WTC11 (cell line): ENCODE measurements around the gene FBLN7. TPM values are rescaled to one million over a fixed set of nuclear protein-coding genes. Genes with fewer than 3 reads are reported as not detected.

Source experiments
- ATAC-seq: fragments of 200-7000 bp; cut with Tn5 transposase; 2 replicates; pipeline ENCODE4 v1.10.0; 2021; ENCODE audit warnings: mild to moderate bottlenecking, moderate library complexity
- CTCF ChIA-PET: fragments of 300-600 bp; sonication (Branson Sonifier 250); formaldehyde crosslinking; loops from one replicate; lab custom pipeline; 2021; ENCODE audit warnings: antibody characterized with exemption; lab: Charles Lee
- POLR2A ChIA-PET: fragments of 350-600 bp; sonication (Branson Sonifier 250); formaldehyde crosslinking; loops from one replicate; lab custom pipeline; 2021; ENCODE audit warnings: antibody characterized with exemption; lab: Charles Lee
- DNase-seq: peaks from one replicate; pipeline ENCODE4 v3.0.0; 2021; ENCODE audit warnings: low spot score
- H3K27ac Mint-ChIP-seq: 2 replicates; pipeline ENCODE4 v1.8.0; 2021; ENCODE audit warnings: mixed read lengths
- H3K27me3 Mint-ChIP-seq: 2 replicates; pipeline ENCODE4 v1.8.0; 2021; ENCODE audit warnings: low read depth, mild to moderate bottlenecking, moderate library complexity, mixed read lengths
- H3K36me3 Mint-ChIP-seq: 2 replicates; pipeline ENCODE4 v1.8.0; 2021; ENCODE audit warnings: mixed read lengths
- H3K4me1 Mint-ChIP-seq: 2 replicates; pipeline ENCODE4 v1.8.0; 2022; ENCODE audit warnings: mixed read lengths
- H3K4me3 Mint-ChIP-seq: 2 replicates; pipeline ENCODE4 v1.8.0; 2021; ENCODE audit warnings: mild to moderate bottlenecking, moderate library complexity, mixed read lengths
- H3K9me3 Mint-ChIP-seq: 2 replicates; pipeline ENCODE4 v1.8.0; 2021; ENCODE audit warnings: mixed read lengths
- AFF4 ChIP-seq: sonication (generic); formaldehyde crosslinking; IDR thresholded peaks from 2 replicates; pipeline ENCODE4 v1.8.1; 2023; ENCODE audit warnings: mild to moderate bottlenecking, missing genetic modification reagents, borderline replicate concordance
- CBFB ChIP-seq: sonication (generic); formaldehyde crosslinking; IDR thresholded peaks from 2 replicates; pipeline ENCODE4 v1.8.1; 2022; ENCODE audit warnings: mild to moderate bottlenecking, low read depth, missing genetic modification reagents
- CREM ChIP-seq: sonication (generic); formaldehyde crosslinking; IDR thresholded peaks from 2 replicates; pipeline ENCODE4 v1.8.1; 2022; ENCODE audit warnings: mild to moderate bottlenecking, missing genetic modification reagents, moderate library complexity
- ERG ChIP-seq: fragments of 250-450 bp; sonication (Bioruptor Pico); IDR thresholded peaks from 2 replicates; pipeline ENCODE4 v1.8.0; 2021; ENCODE audit warnings: mild to moderate bottlenecking
- FOXJ3 ChIP-seq: sonication (generic); formaldehyde crosslinking; IDR thresholded peaks from 2 replicates; pipeline ENCODE4 v1.9.0; 2021; ENCODE audit warnings: missing genetic modification reagents, mild to moderate bottlenecking, borderline replicate concordance
- HMGXB4 ChIP-seq: sonication (generic); formaldehyde crosslinking; IDR thresholded peaks from 2 replicates; pipeline ENCODE4 v1.8.1; 2023; ENCODE audit warnings: mild to moderate bottlenecking, moderate library complexity, missing genetic modification reagents
- IRF2 ChIP-seq: sonication (generic); formaldehyde crosslinking; IDR thresholded peaks from 2 replicates; pipeline ENCODE4 v1.8.0; 2022; ENCODE audit warnings: low read depth, missing genetic modification reagents, borderline replicate concordance
- JAZF1 ChIP-seq: fragments of 250-450 bp; sonication (Bioruptor Pico); IDR thresholded peaks from 2 replicates; pipeline ENCODE4 v1.9.0; 2021; ENCODE audit warnings: moderate library complexity, mild to moderate bottlenecking, inconsistent platforms
- JUN ChIP-seq: sonication (generic); formaldehyde crosslinking; IDR thresholded peaks from 2 replicates; pipeline ENCODE4 v1.8.0; 2023; ENCODE audit warnings: mild to moderate bottlenecking, missing genetic modification reagents
- KAT7 ChIP-seq: sonication (generic); formaldehyde crosslinking; IDR thresholded peaks from 2 replicates; pipeline ENCODE4 v1.8.1; 2023; ENCODE audit warnings: missing genetic modification reagents, mild to moderate bottlenecking, borderline replicate concordance
- NR2C2 ChIP-seq: sonication (generic); formaldehyde crosslinking; IDR thresholded peaks from 2 replicates; pipeline ENCODE4 v1.8.0; 2022; ENCODE audit warnings: mild to moderate bottlenecking, missing genetic modification reagents
- OVOL2 ChIP-seq: fragments of 250-450 bp; sonication (Bioruptor Pico); IDR thresholded peaks from 2 replicates; pipeline ENCODE4 v1.9.0; 2021; ENCODE audit warnings: mild to moderate bottlenecking, borderline replicate concordance
- STAT6 ChIP-seq: sonication (generic); formaldehyde crosslinking; conservative IDR thresholded peaks from 2 replicates; pipeline ENCODE4 v1.8.1; 2023; ENCODE audit warnings: mild to moderate bottlenecking, low read depth, missing genetic modification reagents, moderate library complexity
- TCF7 ChIP-seq: sonication (generic); formaldehyde crosslinking; IDR thresholded peaks from 2 replicates; pipeline ENCODE4 v1.8.0; 2022; ENCODE audit warnings: mild to moderate bottlenecking, low read depth, missing genetic modification reagents, moderate library complexity
- TEAD1 ChIP-seq: sonication (generic); formaldehyde crosslinking; IDR thresholded peaks from 2 replicates; pipeline ENCODE4 v1.8.0; 2022; ENCODE audit warnings: mild to moderate bottlenecking, missing genetic modification reagents
- ZBTB21 ChIP-seq: sonication (generic); formaldehyde crosslinking; IDR thresholded peaks from 2 replicates; pipeline ENCODE4 v1.8.1; 2023; ENCODE audit warnings: mild to moderate bottlenecking, missing genetic modification reagents, borderline replicate concordance
- ZNF317 ChIP-seq: sonication (generic); formaldehyde crosslinking; IDR thresholded peaks from 2 replicates; pipeline ENCODE4 v1.8.1; 2023; ENCODE audit warnings: low read depth, mild to moderate bottlenecking, moderate library complexity, missing genetic modification reagents, borderline replicate concordance
- total RNA-seq: library from RNA; stranded (reverse); gene quantifications from 3 replicates; pipeline ENCODE4 v1.2.3, GENCODE V29; 2021
- TF ChIP-seq, protein P1 (sequence below): fragments of 200-600 bp; IDR thresholded peaks from 2 replicates; pipeline ENCODE4 v1.8.0; 2022; ENCODE audit warnings: antibody characterized with exemption
- TF ChIP-seq, protein P2 (sequence below): sonication (generic); formaldehyde crosslinking; IDR thresholded peaks from 2 replicates; pipeline ENCODE4 v1.8.1; 2023; ENCODE audit warnings: mild to moderate bottlenecking, missing genetic modification reagents, moderate library complexity
- TF ChIP-seq, protein P3 (sequence below): sonication (generic); formaldehyde crosslinking; IDR thresholded peaks from 2 replicates; pipeline ENCODE4 v1.8.0; 2022; ENCODE audit warnings: mild to moderate bottlenecking, missing genetic modification reagents
- TF ChIP-seq, protein P4 (sequence below): sonication (generic); formaldehyde crosslinking; IDR thresholded peaks from 2 replicates; pipeline ENCODE4 v1.8.1; 2022; ENCODE audit warnings: low read depth, mild to moderate bottlenecking, moderate library complexity, missing genetic modification reagents, borderline replicate concordance

Gene FBLN7
- total RNA-seq, 1 experiment from 2014 or later, result 0.55 TPM

- TF ChIP-seq HMGXB4 (CRISPR knock-in tag) (no peak), IRF2 (CRISPR knock-in tag) (no peak), CBFB (CRISPR knock-in tag) (no peak), ZNF317 (CRISPR knock-in tag) (no peak), STAT6 (CRISPR knock-in tag) (no peak), TEAD1 (no peak), TCF7 (CRISPR knock-in tag) (no peak), ERG (CRISPR knock-in tag) (no peak), JUN (CRISPR knock-in tag) (no peak), KAT7 (no peak)
- TF ChIP-seq, protein P1, sequence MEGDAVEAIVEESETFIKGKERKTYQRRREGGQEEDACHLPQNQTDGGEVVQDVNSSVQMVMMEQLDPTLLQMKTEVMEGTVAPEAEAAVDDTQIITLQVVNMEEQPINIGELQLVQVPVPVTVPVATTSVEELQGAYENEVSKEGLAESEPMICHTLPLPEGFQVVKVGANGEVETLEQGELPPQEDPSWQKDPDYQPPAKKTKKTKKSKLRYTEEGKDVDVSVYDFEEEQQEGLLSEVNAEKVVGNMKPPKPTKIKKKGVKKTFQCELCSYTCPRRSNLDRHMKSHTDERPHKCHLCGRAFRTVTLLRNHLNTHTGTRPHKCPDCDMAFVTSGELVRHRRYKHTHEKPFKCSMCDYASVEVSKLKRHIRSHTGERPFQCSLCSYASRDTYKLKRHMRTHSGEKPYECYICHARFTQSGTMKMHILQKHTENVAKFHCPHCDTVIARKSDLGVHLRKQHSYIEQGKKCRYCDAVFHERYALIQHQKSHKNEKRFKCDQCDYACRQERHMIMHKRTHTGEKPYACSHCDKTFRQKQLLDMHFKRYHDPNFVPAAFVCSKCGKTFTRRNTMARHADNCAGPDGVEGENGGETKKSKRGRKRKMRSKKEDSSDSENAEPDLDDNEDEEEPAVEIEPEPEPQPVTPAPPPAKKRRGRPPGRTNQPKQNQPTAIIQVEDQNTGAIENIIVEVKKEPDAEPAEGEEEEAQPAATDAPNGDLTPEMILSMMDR, result no peak
- TF ChIP-seq, protein P2, sequence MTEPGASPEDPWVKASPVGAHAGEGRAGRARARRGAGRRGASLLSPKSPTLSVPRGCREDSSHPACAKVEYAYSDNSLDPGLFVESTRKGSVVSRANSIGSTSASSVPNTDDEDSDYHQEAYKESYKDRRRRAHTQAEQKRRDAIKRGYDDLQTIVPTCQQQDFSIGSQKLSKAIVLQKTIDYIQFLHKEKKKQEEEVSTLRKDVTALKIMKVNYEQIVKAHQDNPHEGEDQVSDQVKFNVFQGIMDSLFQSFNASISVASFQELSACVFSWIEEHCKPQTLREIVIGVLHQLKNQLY (CRISPR knock-in tag), result no peak
- ChIA-PET CTCF (no interaction called here), POLR2A (no interaction called here)
- Mint-ChIP-seq H3K4me3 (no peak overlapping the region), H3K4me1 (peaks cover 8% of the 10 kb centered on the region), H3K36me3 (no peaks in the 10 kb centered on the region), H3K9me3 (no peaks in the 10 kb centered on the region), H3K27ac (no peak overlapping the region), H3K27me3 (peaks cover 37% of the 10 kb centered on the region)
- no peak for DNase-seq
- ATAC-seq, result no peak
Observed at GRCh38 chr2:112143150-112143549, 5.0 kb downstream of the FBLN7 start.

- Mint-ChIP-seq H3K36me3 (no peaks in the 10 kb centered on the region), H3K27me3 (peaks cover 31% of the 10 kb centered on the region), H3K27ac (no peak overlapping the region), H3K4me1 (peaks cover 8% of the 10 kb centered on the region), H3K4me3 (no peak overlapping the region), H3K9me3 (no peaks in the 10 kb centered on the region)
- ChIA-PET CTCF (no interaction called here), POLR2A (no interaction called here)
- DNase-seq (no peak), ATAC-seq (no peak)
- TF ChIP-seq, protein P3, sequence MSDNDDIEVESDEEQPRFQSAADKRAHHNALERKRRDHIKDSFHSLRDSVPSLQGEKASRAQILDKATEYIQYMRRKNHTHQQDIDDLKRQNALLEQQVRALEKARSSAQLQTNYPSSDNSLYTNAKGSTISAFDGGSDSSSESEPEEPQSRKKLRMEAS (CRISPR knock-in tag), result no peak
- TF ChIP-seq NR2C2 (CRISPR knock-in tag) (no peak), JAZF1 (CRISPR knock-in tag) (no peak), OVOL2 (CRISPR knock-in tag) (no peak), AFF4 (CRISPR knock-in tag) (no peak), FOXJ3 (CRISPR knock-in tag) (no peak), ZBTB21 (no peak), CREM (CRISPR knock-in tag) (no peak)
- TF ChIP-seq, protein P4, sequence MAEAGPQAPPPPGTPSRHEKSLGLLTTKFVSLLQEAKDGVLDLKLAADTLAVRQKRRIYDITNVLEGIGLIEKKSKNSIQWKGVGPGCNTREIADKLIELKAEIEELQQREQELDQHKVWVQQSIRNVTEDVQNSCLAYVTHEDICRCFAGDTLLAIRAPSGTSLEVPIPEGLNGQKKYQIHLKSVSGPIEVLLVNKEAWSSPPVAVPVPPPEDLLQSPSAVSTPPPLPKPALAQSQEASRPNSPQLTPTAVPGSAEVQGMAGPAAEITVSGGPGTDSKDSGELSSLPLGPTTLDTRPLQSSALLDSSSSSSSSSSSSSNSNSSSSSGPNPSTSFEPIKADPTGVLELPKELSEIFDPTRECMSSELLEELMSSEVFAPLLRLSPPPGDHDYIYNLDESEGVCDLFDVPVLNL (CRISPR knock-in tag), result no peak
Observed at GRCh38 chr2:112144966-112145365, 6.8 kb downstream of the FBLN7 start.
